ENCODE results near the gene CHD1. TPM values are rescaled to one million over a fixed set of nuclear protein-coding genes. Genes with fewer than 3 reads are reported as not detected.

Gene CHD1
- total RNA-seq, 2 donors from 2014 or later: 29.1 to 47.3 TPM

DNA sequence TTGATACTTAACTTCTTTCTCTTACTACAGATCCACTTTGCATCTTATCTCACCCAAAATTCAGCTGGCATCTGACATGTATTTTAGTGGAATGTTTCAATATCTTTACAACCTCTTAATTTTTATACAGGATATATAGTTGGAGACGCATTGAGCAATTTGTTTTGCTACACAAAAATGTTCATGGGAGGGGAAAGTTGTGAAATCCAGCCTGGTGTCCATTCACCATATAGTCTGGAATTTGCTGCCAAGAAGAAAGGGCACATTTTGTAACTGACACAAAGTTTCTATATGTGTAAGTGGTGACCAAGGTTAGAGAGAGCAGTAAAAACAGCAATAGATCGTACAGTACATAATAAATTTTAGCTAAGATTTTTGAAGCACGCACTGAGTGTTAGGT lies 14.0 kb upstream of the CHD1 start:
- H3K27me3 ChIP-seq: no peaks in the 10 kb centered on the region
- DNase-seq: no peak

DNA sequence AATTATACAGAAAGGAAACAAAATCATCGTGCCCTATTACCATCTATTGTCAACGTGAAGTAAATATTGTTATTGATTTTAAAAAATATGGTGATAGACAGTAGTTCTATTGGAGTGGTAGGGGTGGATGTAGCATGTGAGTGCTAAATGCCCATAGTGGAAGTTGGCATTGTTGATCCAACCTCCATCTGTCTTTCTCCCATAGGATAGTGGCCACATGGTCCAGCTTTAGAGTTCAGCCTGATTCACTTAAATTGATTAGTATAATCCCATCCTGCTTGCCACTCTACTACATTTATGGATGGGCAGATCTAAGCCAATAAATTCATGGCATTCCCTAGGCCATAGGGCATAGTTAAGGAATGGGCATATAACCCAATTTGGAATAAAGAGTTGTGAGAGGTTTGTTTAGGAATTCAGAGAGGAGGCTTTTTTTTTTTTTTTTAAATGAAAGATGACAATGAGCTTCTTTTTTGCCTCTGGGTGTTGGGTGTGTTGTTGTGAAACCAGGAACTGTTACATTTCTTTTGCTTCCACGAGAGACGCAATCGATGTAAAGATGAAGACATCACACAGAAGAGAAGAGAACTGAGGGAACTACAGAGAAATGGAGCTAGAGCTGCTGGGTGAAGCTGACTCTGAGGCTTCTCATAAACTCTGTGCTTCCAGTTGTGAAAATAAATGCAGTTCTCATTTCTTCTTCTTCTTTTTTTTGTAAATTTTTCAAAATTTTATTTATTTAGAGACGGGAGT lies 12.5 kb upstream of the CHD1 start:
- Histone ChIP-seq H3K4me3 (no peak overlapping the region), H3K9me3 (no peaks in the 10 kb centered on the region), H3K4me1 (no peaks in the 10 kb centered on the region), H3K36me3 (no peaks in the 10 kb centered on the region), H3K27ac (no peak overlapping the region), H3K9ac (ENCODE audit: low read depth in 2 of 2, low read length in 2 of 2) (no peak overlapping the region), H3K27me3 (no peaks in the 10 kb centered on the region)
- intact Hi-C loops (cut with DNase I): no loop called here
- TF ChIP-seq, protein P1, sequence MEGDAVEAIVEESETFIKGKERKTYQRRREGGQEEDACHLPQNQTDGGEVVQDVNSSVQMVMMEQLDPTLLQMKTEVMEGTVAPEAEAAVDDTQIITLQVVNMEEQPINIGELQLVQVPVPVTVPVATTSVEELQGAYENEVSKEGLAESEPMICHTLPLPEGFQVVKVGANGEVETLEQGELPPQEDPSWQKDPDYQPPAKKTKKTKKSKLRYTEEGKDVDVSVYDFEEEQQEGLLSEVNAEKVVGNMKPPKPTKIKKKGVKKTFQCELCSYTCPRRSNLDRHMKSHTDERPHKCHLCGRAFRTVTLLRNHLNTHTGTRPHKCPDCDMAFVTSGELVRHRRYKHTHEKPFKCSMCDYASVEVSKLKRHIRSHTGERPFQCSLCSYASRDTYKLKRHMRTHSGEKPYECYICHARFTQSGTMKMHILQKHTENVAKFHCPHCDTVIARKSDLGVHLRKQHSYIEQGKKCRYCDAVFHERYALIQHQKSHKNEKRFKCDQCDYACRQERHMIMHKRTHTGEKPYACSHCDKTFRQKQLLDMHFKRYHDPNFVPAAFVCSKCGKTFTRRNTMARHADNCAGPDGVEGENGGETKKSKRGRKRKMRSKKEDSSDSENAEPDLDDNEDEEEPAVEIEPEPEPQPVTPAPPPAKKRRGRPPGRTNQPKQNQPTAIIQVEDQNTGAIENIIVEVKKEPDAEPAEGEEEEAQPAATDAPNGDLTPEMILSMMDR (IDR thresholded peaks at IDR 0.05): no peak
- no peak for DNase-seq

More for the DNA sequence above, 14.0 kb upstream of the CHD1 start:
- intact Hi-C loops (cut with DNase I): no loop called here
- Histone ChIP-seq H3K4me1 (no peaks in the 10 kb centered on the region), H3K27ac (no peak overlapping the region), H3K4me3 (no peak overlapping the region), H3K9me3 (no peaks in the 10 kb centered on the region), H3K9ac (ENCODE audit: low read depth in 2 of 2, low read length in 2 of 2) (no peak overlapping the region), H3K36me3 (no peaks in the 10 kb centered on the region)
- TF ChIP-seq, protein P1 (IDR thresholded peaks at IDR 0.05): no peak

GRCh38 chr5:98940581-98940980 lies 11.8 kb upstream of the CHD1 start:
- Histone ChIP-seq H3K27ac (no peak overlapping the region), H3K9ac (ENCODE audit: low read depth in 2 of 2, low read length in 2 of 2) (no peak overlapping the region), H3K9me3 (no peaks in the 10 kb centered on the region), H3K4me1 (no peaks in the 10 kb centered on the region), H3K36me3 (no peaks in the 10 kb centered on the region), H3K4me3 (no peak overlapping the region), H3K27me3 (no peaks in the 10 kb centered on the region)
- no peak for DNase-seq
- intact Hi-C loops (cut with DNase I): no loop called here
- TF ChIP-seq, protein P1 (IDR thresholded peaks at IDR 0.05): no peak

GRCh38 chr5:98938464-98938863 lies 9.7 kb upstream of the CHD1 start:
- intact Hi-C loops (cut with DNase I): no loop called here
- Histone ChIP-seq H3K27ac (no peak overlapping the region), H3K4me3 (no peak overlapping the region), H3K4me1 (no peaks in the 10 kb centered on the region), H3K36me3 (no peaks in the 10 kb centered on the region), H3K9ac (ENCODE audit: low read depth in 2 of 2, low read length in 2 of 2) (no peak overlapping the region), H3K27me3 (no peaks in the 10 kb centered on the region), H3K9me3 (no peaks in the 10 kb centered on the region)
- TF ChIP-seq, protein P1 (IDR thresholded peaks at IDR 0.05): no peak
- no peak for DNase-seq

- intact Hi-C loops (cut with DNase I): no loop called here
- H3K4me3 ChIP-seq: no peak overlapping the region
- no peak overlapping the region for H3K27ac ChIP-seq
These were observed 8.3 kb upstream of the CHD1 start for GRCh38 chr5:98936948-98937715.

More at GRCh38 chr5:98936948-98937715, 8.3 kb upstream of the CHD1 start:
- Histone ChIP-seq H3K36me3 (no peaks in the 10 kb centered on the region), H3K27me3 (no peaks in the 10 kb centered on the region), H3K9ac (ENCODE audit: low read depth in 2 of 2, low read length in 2 of 2) (no peak overlapping the region), H3K9me3 (no peaks in the 10 kb centered on the region), H3K4me1 (no peaks in the 10 kb centered on the region)
- no peak for DNase-seq
- TF ChIP-seq, protein P1 (IDR thresholded peaks at IDR 0.05): no peak
